AG09319 (cell line): ENCODE results near the gene ZNF536.
"Not testable (repeated sequence)": the region's sequence is repeated elsewhere in the genome, so short reads cannot be mapped to it uniquely, and the experiment has no call there.

Experiments
- DNase-seq: peaks from one replicate; pipeline ENCODE4 v3.0.0-alpha.2; 2010; ENCODE audit warnings: low read depth; ENCODE audit errors: extremely low read depth
- CTCF ChIP-seq: IDR thresholded peaks from 2 replicates; pipeline ENCODE4 v1.5.1; 2011; ENCODE audit warnings: low read depth, mild to moderate bottlenecking, inconsistent platforms, low read length, moderate library complexity

The ZNF536 gene

GRCh38 chr19:30445385-30445784 is 73.2 kb downstream of the ZNF536 start:
- no peak for TF ChIP-seq CTCF
- DNase-seq: no peak

GRCh38 chr19:30446120-30446519 is 73.9 kb downstream of the ZNF536 start:
- DNase-seq: not testable (repeated sequence)

DNA sequence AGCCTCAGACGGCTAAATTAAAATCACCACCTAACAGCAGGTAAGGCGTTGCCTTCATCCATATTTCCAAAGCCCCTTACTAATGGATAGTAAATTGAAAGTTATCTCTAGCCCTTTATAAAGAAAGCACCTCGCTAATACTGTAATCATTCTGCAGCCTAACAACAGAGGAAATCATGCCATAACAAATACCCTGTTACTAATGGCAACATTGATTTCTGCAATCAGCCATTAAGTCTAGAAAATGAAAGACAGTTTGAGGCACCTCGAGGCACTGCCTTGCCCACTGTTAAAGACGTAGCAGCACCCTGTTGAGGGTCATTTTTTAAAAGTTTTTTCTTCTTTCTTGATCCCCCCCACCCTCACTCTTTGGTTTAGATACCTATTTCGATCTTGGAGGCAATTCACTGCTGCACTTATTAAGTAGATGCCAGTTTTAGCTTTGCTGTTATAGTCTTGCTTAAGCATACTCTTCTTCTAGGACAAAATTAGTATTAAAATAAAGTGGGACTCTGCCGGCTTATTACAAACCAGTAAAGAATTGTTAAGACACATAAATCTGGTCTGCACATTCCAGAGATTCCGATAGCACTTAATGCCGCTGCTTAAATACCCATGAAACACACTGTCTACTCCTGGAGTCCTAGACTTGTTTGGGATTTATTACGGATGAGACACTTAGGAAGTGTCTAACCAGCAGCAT is 74.8 kb downstream of the ZNF536 start:
- no peak for TF ChIP-seq CTCF
- no peak for DNase-seq

DNA sequence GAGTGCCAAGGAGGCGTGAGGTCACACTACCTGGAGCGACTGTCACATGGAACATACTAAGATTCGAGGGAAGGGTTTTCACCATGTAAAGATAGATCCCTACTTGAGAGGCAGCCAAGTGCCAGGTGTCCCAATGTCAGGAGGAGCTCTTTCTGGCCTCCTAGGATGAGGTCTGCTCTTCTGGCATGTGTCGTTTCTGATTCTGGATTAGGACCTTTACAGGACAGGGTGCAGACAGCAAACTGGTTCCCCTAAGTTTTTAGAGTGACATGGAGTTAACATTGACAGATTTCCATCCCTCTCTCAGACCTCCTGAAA is 75.3 kb downstream of the ZNF536 start:
- DNase-seq: no peak
- TF ChIP-seq CTCF: no peak

- no peak for TF ChIP-seq CTCF
- DNase-seq: no peak
These were observed 76.3 kb downstream of the ZNF536 start for GRCh38 chr19:30448386-30449077.

- no peak for TF ChIP-seq CTCF
- DNase-seq: no peak
These were observed 77.0 kb downstream of the ZNF536 start for GRCh38 chr19:30449078-30449590.

DNA sequence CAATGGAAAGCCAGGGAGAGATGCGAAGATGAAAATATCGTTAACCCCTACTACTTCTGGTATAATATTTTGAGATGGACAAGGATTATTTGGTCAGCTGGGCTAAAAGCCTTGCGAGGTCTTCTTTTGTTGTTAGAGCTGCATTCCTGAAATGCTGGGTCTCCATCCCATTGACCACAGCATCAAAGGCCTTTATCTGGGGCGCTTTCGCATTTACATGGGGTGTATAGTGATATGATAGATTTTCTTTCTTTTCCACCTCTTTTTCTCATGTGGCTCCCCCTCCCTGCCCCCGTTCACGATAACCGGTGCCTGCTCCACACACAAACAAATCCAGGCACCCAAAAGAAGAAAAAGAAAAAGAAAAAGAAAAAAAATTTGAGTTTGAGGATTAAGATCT is 77.5 kb downstream of the ZNF536 start:
- DNase-seq: no peak
- no peak for TF ChIP-seq CTCF
